HL-60 (cell line): Measurements from ENCODE around the gene ZNF521.

Experiments
- DNase-seq, 2 experiments: peaks; one replicate each; pipeline ENCODE4 v3.0.0-alpha.2; 2010 to 2020; ENCODE audit warnings: low read depth in 1 of 2, low spot score in 1 of 2
- H3K27ac ChIP-seq: fragments of 250-450 bp; sonication (Bioruptor Pico); replicated peaks from 2 replicates; pipeline ENCODE4 v1.5.1; 2020; ENCODE audit warnings: mild to moderate bottlenecking, moderate library complexity
- H3K27me3 ChIP-seq: fragments of 250-450 bp; sonication (Bioruptor Pico); 2 replicates; pipeline ENCODE4 v1.5.1; 2021; ENCODE audit warnings: mild to moderate bottlenecking, moderate library complexity; ENCODE audit not compliant: insufficient read depth, poor library complexity, severe bottlenecking
- H3K4me3 ChIP-seq: replicated peaks from 2 replicates; pipeline ENCODE4 v1.5.1; 2011; ENCODE audit warnings: mild to moderate bottlenecking, control low read depth, low read length; ENCODE audit not compliant: insufficient read depth
- GABPA ChIP-seq: IDR thresholded peaks from 2 replicates; pipeline ENCODE4 v1.6.1; 2012; ENCODE audit warnings: low read depth
- POLR2AphosphoS5 ChIP-seq: IDR thresholded peaks from 2 replicates; pipeline ENCODE4 v1.6.1; 2012; ENCODE audit warnings: low read depth
- SPI1 ChIP-seq: IDR thresholded peaks from 2 replicates; pipeline ENCODE4 v1.6.1; 2012; ENCODE audit warnings: low read depth, mild to moderate bottlenecking, borderline replicate concordance
- TF ChIP-seq, protein P1 (sequence below): IDR thresholded peaks from one replicate; pipeline ENCODE4 v1.5.1; 2011; ENCODE audit warnings: low read length, control low read depth, inconsistent platforms; ENCODE audit not compliant: insufficient read depth
- TF ChIP-seq, protein P2 (sequence below): IDR thresholded peaks from 2 replicates; pipeline ENCODE4 v1.6.1; 2012; ENCODE audit warnings: low read depth; ENCODE audit not compliant: insufficient replicate concordance

ZNF521 gene

DNA sequence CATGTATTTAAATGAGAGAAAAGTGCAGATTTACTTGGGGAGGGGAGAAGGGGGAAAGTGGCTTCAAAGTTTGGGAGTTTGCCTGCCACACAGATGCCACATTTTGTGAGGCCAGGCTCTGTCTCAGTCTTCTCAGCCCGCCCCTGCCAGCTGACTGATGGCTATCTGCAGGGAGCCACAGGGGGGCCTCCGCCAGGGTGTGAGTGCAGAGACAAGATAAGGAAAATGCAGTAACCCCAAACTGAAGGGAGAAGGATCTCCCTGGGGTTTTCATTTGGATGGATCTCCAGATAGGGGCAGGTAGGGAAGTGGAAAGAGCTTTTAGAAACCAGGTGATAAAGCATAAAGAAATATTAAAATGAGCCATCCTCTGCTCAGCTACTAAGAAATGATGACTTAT is 128.8 kb downstream of the ZNF521 start:
- Histone ChIP-seq H3K27ac (no peak overlapping the region), H3K27me3 (no peaks in the 10 kb centered on the region), H3K4me3 (no peak overlapping the region)
- TF ChIP-seq, protein P1, sequence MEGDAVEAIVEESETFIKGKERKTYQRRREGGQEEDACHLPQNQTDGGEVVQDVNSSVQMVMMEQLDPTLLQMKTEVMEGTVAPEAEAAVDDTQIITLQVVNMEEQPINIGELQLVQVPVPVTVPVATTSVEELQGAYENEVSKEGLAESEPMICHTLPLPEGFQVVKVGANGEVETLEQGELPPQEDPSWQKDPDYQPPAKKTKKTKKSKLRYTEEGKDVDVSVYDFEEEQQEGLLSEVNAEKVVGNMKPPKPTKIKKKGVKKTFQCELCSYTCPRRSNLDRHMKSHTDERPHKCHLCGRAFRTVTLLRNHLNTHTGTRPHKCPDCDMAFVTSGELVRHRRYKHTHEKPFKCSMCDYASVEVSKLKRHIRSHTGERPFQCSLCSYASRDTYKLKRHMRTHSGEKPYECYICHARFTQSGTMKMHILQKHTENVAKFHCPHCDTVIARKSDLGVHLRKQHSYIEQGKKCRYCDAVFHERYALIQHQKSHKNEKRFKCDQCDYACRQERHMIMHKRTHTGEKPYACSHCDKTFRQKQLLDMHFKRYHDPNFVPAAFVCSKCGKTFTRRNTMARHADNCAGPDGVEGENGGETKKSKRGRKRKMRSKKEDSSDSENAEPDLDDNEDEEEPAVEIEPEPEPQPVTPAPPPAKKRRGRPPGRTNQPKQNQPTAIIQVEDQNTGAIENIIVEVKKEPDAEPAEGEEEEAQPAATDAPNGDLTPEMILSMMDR = no peak
- TF ChIP-seq POLR2AphosphoS5 (no peak), SPI1 (no peak), GABPA (no peak)
- TF ChIP-seq, protein P2, sequence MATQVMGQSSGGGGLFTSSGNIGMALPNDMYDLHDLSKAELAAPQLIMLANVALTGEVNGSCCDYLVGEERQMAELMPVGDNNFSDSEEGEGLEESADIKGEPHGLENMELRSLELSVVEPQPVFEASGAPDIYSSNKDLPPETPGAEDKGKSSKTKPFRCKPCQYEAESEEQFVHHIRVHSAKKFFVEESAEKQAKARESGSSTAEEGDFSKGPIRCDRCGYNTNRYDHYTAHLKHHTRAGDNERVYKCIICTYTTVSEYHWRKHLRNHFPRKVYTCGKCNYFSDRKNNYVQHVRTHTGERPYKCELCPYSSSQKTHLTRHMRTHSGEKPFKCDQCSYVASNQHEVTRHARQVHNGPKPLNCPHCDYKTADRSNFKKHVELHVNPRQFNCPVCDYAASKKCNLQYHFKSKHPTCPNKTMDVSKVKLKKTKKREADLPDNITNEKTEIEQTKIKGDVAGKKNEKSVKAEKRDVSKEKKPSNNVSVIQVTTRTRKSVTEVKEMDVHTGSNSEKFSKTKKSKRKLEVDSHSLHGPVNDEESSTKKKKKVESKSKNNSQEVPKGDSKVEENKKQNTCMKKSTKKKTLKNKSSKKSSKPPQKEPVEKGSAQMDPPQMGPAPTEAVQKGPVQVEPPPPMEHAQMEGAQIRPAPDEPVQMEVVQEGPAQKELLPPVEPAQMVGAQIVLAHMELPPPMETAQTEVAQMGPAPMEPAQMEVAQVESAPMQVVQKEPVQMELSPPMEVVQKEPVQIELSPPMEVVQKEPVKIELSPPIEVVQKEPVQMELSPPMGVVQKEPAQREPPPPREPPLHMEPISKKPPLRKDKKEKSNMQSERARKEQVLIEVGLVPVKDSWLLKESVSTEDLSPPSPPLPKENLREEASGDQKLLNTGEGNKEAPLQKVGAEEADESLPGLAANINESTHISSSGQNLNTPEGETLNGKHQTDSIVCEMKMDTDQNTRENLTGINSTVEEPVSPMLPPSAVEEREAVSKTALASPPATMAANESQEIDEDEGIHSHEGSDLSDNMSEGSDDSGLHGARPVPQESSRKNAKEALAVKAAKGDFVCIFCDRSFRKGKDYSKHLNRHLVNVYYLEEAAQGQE = no peak
- no peak for DNase-seq

DNA sequence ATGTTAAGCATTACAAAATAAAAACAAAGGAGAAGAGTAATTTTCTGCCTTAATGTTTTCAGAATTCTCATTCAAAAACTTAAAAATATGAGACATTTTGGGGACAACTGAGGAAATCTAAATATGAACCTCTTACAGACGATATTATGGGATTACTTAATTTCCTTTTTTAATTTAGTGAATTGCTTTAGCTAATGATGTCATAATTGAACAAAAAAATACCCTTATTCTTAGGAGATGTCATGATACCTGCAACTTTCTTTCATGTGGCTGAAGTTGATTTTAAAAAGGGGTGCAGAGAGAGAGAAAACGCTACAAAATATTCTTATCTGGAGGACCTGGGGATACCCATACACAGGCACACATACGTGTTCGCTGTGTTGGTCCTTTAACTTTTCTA is 129.3 kb downstream of the ZNF521 start:
- no peaks in the 10 kb centered on the region for H3K27me3 ChIP-seq
- no peak overlapping the region for H3K27ac ChIP-seq
- H3K4me3 ChIP-seq = no peak overlapping the region
- no peak for DNase-seq
- TF ChIP-seq GABPA = no peak
- TF ChIP-seq POLR2AphosphoS5 = no peak
- no peak for TF ChIP-seq SPI1
- TF ChIP-seq, protein P1 = no peak
- TF ChIP-seq, protein P2 = no peak

DNA sequence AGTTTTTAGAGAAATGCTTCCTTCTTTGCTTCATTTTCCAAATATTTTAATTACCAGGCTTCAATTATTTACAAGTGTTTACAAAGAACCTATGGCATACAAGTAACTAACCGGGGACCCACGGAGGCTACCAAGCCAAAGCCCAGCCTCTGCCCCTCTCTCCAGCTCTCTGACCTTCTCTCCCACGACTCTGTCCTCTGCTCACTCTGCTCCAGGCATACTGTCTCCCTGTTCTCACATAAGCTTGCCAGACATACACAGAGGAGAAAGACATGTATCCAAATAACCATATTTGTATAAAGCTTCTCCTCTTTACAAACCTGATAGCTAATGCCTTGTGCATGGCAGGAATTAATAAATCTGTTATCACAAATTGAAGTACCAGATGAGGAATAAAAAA is 141.3 kb downstream of the ZNF521 start:
- Histone ChIP-seq H3K4me3 (no peak overlapping the region), H3K27ac (no peak overlapping the region), H3K27me3 (no peaks in the 10 kb centered on the region)
- no peak for TF ChIP-seq POLR2AphosphoS5
- TF ChIP-seq, protein P1 = no peak
- TF ChIP-seq, protein P2 = no peak
- TF ChIP-seq SPI1 = no peak
- no peak for TF ChIP-seq GABPA
- DNase-seq = no peak
